SK-N-MC (cell line): ENCODE results near the gene ORM2.

ENCODE experiments used
- DNase-seq: peaks from one replicate; pipeline ENCODE4 v3.0.0-alpha.2; 2011; ENCODE audit warnings: low read depth, low spot score
- H3K27ac ChIP-seq: fragments of 200-600 bp; sonication (generic); 2 replicates; pipeline ENCODE4 v1.5.1; 2016; ENCODE audit warnings: mixed run types
- H3K36me3 ChIP-seq: fragments of 200-600 bp; sonication (generic); 2 replicates; pipeline ENCODE4 v1.6.1; 2017; ENCODE audit warnings: antibody characterized with exemption, low read length, mixed read lengths; ENCODE audit not compliant: insufficient read depth
- H3K4me3 ChIP-seq: fragments of 200-600 bp; sonication (generic); 2 replicates; pipeline ENCODE4 v1.5.1; 2016
- H3K9ac ChIP-seq: fragments of 200-600 bp; sonication (generic); 2 replicates; pipeline ENCODE4 v1.8.0; 2017; ENCODE audit warnings: mixed run types, mixed read lengths; ENCODE audit not compliant: insufficient read length
- H3K9me3 ChIP-seq: fragments of 200-600 bp; sonication (generic); 2 replicates; pipeline ENCODE4 v1.6.1; 2017; ENCODE audit warnings: low read depth, mild to moderate bottlenecking, antibody characterized with exemption, low read length, moderate library complexity, mixed read lengths
- EZH2 ChIP-seq: fragments of 200-600 bp; sonication (generic); IDR thresholded peaks from one replicate; pipeline ENCODE4 v1.6.1; 2017; ENCODE audit warnings: antibody characterized with exemption
- FOXP2 ChIP-seq: optimal IDR thresholded peaks from 2 replicates; pipeline ENCODE3; 2011; ENCODE audit warnings: mild to moderate bottlenecking, moderate library complexity; ENCODE audit not compliant: insufficient read depth; ENCODE audit errors: extremely low read length, control extremely low read depth
- POLR2AphosphoS5 ChIP-seq: IDR thresholded peaks from 2 replicates; pipeline ENCODE4 v1.6.1; 2012; ENCODE audit warnings: mild to moderate bottlenecking, low read depth, low read length, borderline replicate concordance

The ORM2 gene

GRCh38 chr9:114342755-114343440 lies 13.2 kb downstream of the ORM2 start:
- TF ChIP-seq FOXP2 = no peak
- no peak for TF ChIP-seq EZH2
- TF ChIP-seq POLR2AphosphoS5 = no peak
- peaks cover 73% of the 10 kb centered on the region; the same call in 1 of the 2 replicates for H3K36me3 ChIP-seq
- no peak overlapping the region for H3K9ac ChIP-seq

DNA sequence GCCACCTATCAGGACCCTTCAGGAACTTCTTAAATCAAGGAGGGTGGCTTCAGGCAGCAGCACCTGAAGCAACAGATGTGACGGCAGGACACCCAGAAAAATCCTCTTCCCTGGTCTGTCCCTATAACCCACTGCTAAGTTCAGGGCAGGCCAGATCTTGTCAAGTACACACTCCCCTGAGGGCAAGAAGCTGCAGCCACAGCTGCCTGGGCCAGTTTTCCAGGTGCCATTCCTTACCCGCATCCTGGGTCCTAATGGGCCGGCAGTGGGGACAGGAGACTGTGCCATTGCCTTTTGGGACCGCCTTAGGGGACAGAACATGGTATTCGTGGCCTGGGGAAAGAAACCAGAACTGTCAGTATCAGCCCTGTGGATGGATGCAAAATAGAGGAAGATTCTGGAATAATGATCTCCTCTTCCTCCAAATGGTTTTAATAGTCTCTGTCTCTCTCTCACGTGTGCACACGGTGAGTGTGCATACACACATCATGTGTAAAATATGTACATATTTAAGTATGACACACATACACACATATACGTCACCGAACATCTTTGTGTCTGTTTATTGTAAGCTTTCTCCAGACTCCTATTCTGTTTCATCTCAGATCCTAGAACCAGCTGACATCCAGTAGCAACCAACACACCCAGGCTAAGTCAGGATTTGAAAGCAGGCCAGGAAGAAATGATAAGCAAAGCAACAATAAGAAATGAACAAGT lies 14.0 kb downstream of the ORM2 start:
- Histone ChIP-seq H3K9me3 (no peaks in the 10 kb centered on the region), H3K9ac (no peak overlapping the region), H3K36me3 (peaks cover 77% of the 10 kb centered on the region; the same call in 1 of the 2 replicates), H3K27ac (no peak overlapping the region), H3K4me3 (no peak overlapping the region)
- DNase-seq = no peak
- TF ChIP-seq EZH2 (no peak), FOXP2 (no peak), POLR2AphosphoS5 (no peak)

More at GRCh38 chr9:114342755-114343440, 13.2 kb downstream of the ORM2 start:
- no peak for DNase-seq
- no peaks in the 10 kb centered on the region for H3K9me3 ChIP-seq
- H3K4me3 ChIP-seq = no peak overlapping the region
- H3K27ac ChIP-seq = no peak overlapping the region

DNA sequence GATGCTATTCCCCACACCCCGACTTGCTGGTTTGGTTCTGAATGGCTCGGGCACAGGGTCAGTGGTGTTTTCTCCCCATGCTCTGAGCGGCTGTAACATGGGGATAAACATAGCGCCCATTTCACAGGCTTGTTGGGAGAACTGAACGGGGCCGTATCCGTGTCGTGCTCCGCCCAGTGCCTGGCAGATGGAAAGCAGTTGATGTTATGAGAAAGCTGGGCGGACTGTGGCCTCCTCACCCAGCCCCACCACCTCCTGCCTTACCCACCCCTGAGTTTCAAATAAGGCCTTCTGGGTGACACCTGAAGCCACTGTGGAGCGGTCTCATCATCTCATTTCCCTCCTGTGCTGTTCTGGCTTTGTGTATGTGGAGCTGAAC lies 14.5 kb downstream of the ORM2 start:
- H3K9me3 ChIP-seq = no peaks in the 10 kb centered on the region
- TF ChIP-seq EZH2 (no peak), POLR2AphosphoS5 (no peak), FOXP2 (no peak)
- no peak overlapping the region for H3K9ac ChIP-seq
- no peak overlapping the region for H3K27ac ChIP-seq
- peaks cover 81% of the 10 kb centered on the region; the same call in 1 of the 2 replicates for H3K36me3 ChIP-seq
- DNase-seq = no peak
- no peak overlapping the region for H3K4me3 ChIP-seq

- no peak for TF ChIP-seq POLR2AphosphoS5
- TF ChIP-seq FOXP2 = no peak
- no peak for TF ChIP-seq EZH2
- no peak overlapping the region for H3K27ac ChIP-seq
- peaks cover 81% of the 10 kb centered on the region; the same call in 1 of the 2 replicates for H3K36me3 ChIP-seq
- H3K4me3 ChIP-seq = no peak overlapping the region
- H3K9ac ChIP-seq = no peak overlapping the region
- DNase-seq = no peak
- H3K9me3 ChIP-seq = no peaks in the 10 kb centered on the region
Observed at GRCh38 chr9:114344692-114345091, 15.0 kb downstream of the ORM2 start.

DNA sequence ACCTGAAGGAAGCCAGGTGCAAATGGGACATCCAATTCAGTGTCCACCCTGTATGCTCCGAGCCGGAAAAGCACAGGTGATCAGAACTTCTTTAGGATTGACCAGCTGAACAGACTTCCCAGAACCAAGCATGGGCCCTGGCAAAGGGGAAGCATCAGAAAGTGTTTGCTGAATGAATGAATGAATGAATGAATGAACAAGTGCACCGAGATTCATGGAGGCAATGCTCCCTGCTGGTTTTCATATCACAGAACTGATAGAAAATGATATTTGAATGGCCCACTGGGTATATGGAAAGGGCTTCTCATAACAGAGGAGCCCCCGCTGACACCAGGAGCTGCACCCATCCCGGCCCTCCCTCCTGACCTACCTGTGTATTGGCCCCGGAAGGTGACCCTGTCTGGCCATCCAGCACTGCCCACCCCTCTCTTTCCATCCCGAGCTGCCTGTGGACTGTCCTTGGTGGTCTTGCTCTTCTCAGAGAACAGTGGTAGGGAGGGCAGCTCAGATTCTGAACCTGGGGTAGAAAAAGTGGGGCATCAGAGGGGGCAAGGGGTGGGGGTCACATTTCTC lies 15.9 kb downstream of the ORM2 start:
- no peak overlapping the region for H3K4me3 ChIP-seq
- TF ChIP-seq FOXP2 = no peak
- TF ChIP-seq POLR2AphosphoS5 = no peak
- no peak for TF ChIP-seq EZH2
- H3K9me3 ChIP-seq = no peaks in the 10 kb centered on the region
- H3K36me3 ChIP-seq = peaks cover 82% of the 10 kb centered on the region; the same call in 1 of the 2 replicates
- no peak overlapping the region for H3K27ac ChIP-seq
- DNase-seq = no peak
- H3K9ac ChIP-seq = no peak overlapping the region

DNA sequence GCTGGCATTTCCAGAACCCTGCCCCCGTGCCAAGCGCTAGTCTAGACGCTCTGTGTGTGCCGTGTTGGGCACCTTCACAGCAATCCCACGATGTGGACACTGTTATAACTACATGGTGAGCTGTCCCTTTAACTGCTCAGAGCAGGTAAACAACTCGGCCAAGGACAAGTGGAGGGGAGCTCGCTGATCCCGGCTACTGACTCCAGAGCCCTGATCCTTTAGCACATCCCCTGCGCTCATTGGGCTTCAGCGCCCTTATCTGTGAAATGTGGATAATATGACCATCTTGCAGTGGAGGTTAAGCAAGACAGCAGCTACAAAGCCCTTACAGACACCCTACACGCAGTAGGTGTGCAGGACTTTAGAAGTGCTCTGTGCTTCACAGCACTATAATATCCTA lies 16.5 kb downstream of the ORM2 start:
- DNase-seq = no peak
- no peaks in the 10 kb centered on the region for H3K9me3 ChIP-seq
- H3K36me3 ChIP-seq = peaks cover 80% of the 10 kb centered on the region; the same call in 1 of the 2 replicates
- TF ChIP-seq FOXP2 = no peak
- TF ChIP-seq EZH2 = no peak
- no peak for TF ChIP-seq POLR2AphosphoS5
- no peak overlapping the region for H3K9ac ChIP-seq
- no peak overlapping the region for H3K27ac ChIP-seq
- H3K4me3 ChIP-seq = no peak overlapping the region

- peaks cover 81% of the 10 kb centered on the region; the same call in 1 of the 2 replicates for H3K36me3 ChIP-seq
- TF ChIP-seq FOXP2 (no peak), EZH2 (no peak), POLR2AphosphoS5 (no peak)
- H3K9ac ChIP-seq = no peak overlapping the region
- no peak overlapping the region for H3K4me3 ChIP-seq
- H3K27ac ChIP-seq = 0 out of 2 replicates have a peak overlapping the region, but pooled peaks have one; percentile 85
- H3K9me3 ChIP-seq = no peaks in the 10 kb centered on the region
- no peak for DNase-seq
Observed at GRCh38 chr9:114347675-114348074, 18.0 kb downstream of the ORM2 start.

GRCh38 chr9:114348261-114348905 lies 18.7 kb downstream of the ORM2 start:
- Histone ChIP-seq H3K27ac (peak overlapping the region; percentile 85; the same call in 1 of the 2 replicates), H3K9ac (no peak overlapping the region), H3K4me3 (peak overlapping the region; percentile 18; the same call in 1 of the 2 replicates), H3K9me3 (no peaks in the 10 kb centered on the region), H3K36me3 (peaks cover 77% of the 10 kb centered on the region; the same call in 1 of the 2 replicates)
- TF ChIP-seq FOXP2 (no peak), EZH2 (no peak), POLR2AphosphoS5 (no peak)
- DNase-seq = no peak
